ENCODE data around the gene FSIP1. TPM values are rescaled to one million over a fixed set of nuclear protein-coding genes. Genes with fewer than 3 reads are reported as not detected.

Gene FSIP1
- polyA plus RNA-seq, 1 experiment = 0.43 TPM

- no peaks in the 10 kb centered on the region; the same call in 1 of the 2 replicates for H3K9me3 ChIP-seq (ENCODE audit: control insufficient read depth, insufficient read depth, low read length)
- H3K27ac ChIP-seq (ENCODE audit: low read depth, low read length) = no peak overlapping the region
- DNase-seq (ENCODE audit: low read depth, low spot score) = no peak
- H3K4me3 ChIP-seq (ENCODE audit: low read depth, low read length) = no peak overlapping the region
- CTCF ChIA-PET = no interaction called here
- H3K27me3 ChIP-seq (ENCODE audit: control insufficient read depth, insufficient read depth, low read length) = no peaks in the 10 kb centered on the region
- TF ChIP-seq, protein P1, sequence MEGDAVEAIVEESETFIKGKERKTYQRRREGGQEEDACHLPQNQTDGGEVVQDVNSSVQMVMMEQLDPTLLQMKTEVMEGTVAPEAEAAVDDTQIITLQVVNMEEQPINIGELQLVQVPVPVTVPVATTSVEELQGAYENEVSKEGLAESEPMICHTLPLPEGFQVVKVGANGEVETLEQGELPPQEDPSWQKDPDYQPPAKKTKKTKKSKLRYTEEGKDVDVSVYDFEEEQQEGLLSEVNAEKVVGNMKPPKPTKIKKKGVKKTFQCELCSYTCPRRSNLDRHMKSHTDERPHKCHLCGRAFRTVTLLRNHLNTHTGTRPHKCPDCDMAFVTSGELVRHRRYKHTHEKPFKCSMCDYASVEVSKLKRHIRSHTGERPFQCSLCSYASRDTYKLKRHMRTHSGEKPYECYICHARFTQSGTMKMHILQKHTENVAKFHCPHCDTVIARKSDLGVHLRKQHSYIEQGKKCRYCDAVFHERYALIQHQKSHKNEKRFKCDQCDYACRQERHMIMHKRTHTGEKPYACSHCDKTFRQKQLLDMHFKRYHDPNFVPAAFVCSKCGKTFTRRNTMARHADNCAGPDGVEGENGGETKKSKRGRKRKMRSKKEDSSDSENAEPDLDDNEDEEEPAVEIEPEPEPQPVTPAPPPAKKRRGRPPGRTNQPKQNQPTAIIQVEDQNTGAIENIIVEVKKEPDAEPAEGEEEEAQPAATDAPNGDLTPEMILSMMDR (IDR thresholded peaks at IDR 0.05; ENCODE audit: low read depth, low read length) = no peak
- POLR2A ChIA-PET = no interaction called here
Observed at GRCh38 chr15:39616731-39617455, 165.7 kb downstream of the FSIP1 start.

DNA sequence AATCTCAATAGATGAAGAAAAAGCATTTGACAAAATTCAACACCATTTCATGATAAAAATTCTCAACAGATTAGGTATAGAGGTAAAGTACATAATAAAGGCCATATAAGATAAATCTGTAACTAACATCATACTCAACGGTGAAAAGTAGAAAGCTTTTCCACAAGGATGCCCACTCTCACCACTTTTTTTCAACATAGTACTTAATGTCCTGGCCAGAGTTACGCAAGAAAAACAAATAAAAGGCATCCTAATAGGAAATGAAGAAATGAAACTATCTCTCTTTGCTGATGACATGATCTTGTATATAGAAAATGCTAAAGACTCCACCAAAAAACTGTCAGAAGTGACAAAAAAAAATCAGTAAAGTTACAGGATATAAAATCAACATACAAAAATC lies 168.8 kb downstream of the FSIP1 start:
- Histone ChIP-seq H3K4me3 (ENCODE audit: low read depth, low read length) (no peak overlapping the region), H3K27me3 (ENCODE audit: control insufficient read depth, insufficient read depth, low read length) (no peaks in the 10 kb centered on the region), H3K9me3 (ENCODE audit: control insufficient read depth, insufficient read depth, low read length) (peaks cover 9% of the 10 kb centered on the region), H3K27ac (ENCODE audit: low read depth, low read length) (no peak overlapping the region)
- ChIA-PET POLR2A (no interaction called here), CTCF (no interaction called here)
- TF ChIP-seq, protein P1 (IDR thresholded peaks at IDR 0.05; ENCODE audit: low read depth, low read length) = no peak
- no peak for DNase-seq (ENCODE audit: low read depth, low spot score)

GRCh38 chr15:39613271-39613670 lies 169.4 kb downstream of the FSIP1 start:
- CTCF ChIA-PET = interaction anchor here (0.7 kb wide), 1 partner anchor 11 kb away, joined by 3 read pairs; no protein-coding TSS in a partner anchor
- H3K4me3 ChIP-seq (ENCODE audit: low read depth, low read length) = no peak overlapping the region
- POLR2A ChIA-PET = no interaction called here
- H3K9me3 ChIP-seq (ENCODE audit: control insufficient read depth, insufficient read depth, low read length) = peaks cover 9% of the 10 kb centered on the region
- H3K27ac ChIP-seq (ENCODE audit: low read depth, low read length) = no peak overlapping the region
- TF ChIP-seq, protein P1 (IDR thresholded peaks at IDR 0.05; ENCODE audit: low read depth, low read length) = no peak
- no peaks in the 10 kb centered on the region for H3K27me3 ChIP-seq (ENCODE audit: control insufficient read depth, insufficient read depth, low read length)
- no peak for DNase-seq (ENCODE audit: low read depth, low spot score)

DNA sequence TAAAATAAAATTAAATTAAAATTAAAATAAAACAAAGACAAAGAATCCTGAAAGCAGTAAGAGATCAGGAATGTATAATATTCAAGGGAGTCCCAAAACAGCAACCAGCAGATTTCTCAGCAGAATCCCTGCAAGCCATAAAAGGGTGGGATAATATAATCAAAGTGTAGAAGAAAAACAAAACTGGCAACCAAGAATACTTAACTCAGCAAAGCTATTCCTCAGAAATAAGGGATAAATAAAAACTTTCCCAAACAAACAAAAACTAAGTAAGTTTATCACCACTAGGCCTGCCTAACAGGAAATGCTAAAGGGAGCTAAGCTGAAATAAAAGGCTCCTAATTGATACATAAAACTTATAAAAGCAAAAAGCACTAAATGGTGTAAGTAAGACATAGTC lies 172.0 kb downstream of the FSIP1 start:
- peaks cover 9% of the 10 kb centered on the region for H3K9me3 ChIP-seq (ENCODE audit: control insufficient read depth, insufficient read depth, low read length)
- DNase-seq (ENCODE audit: low read depth, low spot score) = no peak
- ChIA-PET CTCF (interaction anchor here (0.7 kb wide), 1 partner anchor 12 kb away, joined by 4 read pairs; no protein-coding TSS in a partner anchor), POLR2A (no interaction called here)
- TF ChIP-seq, protein P1 (IDR thresholded peaks at IDR 0.05; ENCODE audit: low read depth, low read length) = no peak
- no peak overlapping the region for H3K4me3 ChIP-seq (ENCODE audit: low read depth, low read length)
- H3K27me3 ChIP-seq (ENCODE audit: control insufficient read depth, insufficient read depth, low read length) = no peaks in the 10 kb centered on the region
- H3K27ac ChIP-seq (ENCODE audit: low read depth, low read length) = no peak overlapping the region

DNA sequence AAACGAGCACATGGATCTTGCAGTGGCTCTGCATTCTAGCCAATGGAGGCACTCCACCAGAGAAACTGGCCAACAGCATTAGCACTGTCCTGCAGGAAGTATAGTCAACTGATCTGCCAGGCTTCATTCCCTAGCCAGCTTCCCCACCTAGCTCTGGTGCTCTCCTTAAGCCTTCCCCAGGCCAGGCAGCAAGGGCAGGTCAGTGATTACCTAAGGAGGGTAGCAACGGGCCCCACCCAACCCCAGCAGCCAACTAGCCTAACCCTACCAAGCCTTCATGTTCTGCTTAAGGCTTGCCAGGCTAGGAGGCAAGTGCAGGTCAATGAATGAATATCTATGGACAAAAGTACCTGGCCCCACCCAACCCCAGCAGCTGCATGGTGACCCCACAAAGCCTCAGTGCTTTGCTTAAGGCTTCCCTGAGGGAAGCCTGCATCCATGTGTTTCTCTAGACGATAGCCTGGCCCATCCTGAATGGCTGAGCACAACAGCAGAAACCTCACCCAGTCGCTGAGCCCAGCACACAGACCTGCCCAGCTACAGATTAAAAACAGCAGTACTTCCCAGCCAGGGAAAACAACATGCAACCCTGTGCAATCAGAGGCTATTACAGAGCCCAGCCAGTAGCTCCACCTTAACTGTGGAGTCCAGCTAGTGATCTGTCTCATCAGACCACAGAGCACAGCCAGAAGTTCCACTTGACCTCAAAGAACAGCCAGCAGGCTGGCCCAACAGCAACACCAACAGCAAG lies 173.3 kb downstream of the FSIP1 start:
- TF ChIP-seq, protein P1 (IDR thresholded peaks at IDR 0.05; ENCODE audit: low read depth, low read length) = no peak

More for the DNA sequence above, 173.3 kb downstream of the FSIP1 start:
- no peak for DNase-seq (ENCODE audit: low read depth, low spot score)
- POLR2A ChIA-PET = no interaction called here
- CTCF ChIA-PET = interaction anchor here (0.6 to 1.7 kb wide), 2 partner anchors 147 to 713 kb away, joined by 5 to 6 read pairs; no protein-coding TSS in a partner anchor
- Histone ChIP-seq H3K4me3 (ENCODE audit: low read depth, low read length) (no peak overlapping the region), H3K27me3 (ENCODE audit: control insufficient read depth, insufficient read depth, low read length) (no peaks in the 10 kb centered on the region), H3K27ac (ENCODE audit: low read depth, low read length) (no peak overlapping the region), H3K9me3 (ENCODE audit: control insufficient read depth, insufficient read depth, low read length) (peaks cover 9% of the 10 kb centered on the region)

All from AG04450 (cell line).